ENCODE measurements around the gene KNDC1.

DNA sequence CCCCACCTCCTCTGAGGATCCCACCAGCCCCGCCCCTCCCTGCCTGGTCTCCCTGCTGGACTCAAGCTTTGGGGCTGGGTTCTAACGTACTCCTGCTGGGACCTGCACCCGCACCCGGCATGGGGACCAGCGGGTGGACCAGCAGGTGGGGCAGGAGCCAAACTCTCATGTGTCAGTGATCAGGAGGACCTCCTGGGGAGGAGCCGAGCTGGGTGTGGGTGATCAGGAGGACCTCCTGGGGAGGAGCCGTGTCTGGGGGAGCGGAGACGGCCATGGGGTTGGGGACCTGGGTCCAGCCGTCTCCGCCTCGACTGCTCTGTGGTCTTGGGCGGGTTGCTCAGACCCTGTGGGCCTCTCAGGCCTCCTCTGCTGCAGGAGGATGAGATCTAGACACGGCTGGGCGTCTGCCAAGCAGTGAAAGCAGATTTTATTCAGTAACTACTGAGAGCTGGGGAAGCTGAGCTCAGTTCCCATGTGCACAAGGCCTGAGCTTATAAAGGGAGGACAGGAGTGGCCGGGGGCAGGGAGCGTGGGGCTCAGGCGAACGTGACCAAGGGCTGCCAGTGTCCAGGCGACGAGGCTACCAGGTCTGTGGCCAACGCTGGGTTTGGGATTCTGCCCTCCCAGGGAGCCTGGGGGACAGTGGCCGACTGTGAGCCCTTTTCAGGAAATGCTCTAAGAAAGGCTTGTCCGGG, 36.3 kb downstream of the KNDC1 start:
- TF ChIP-seq, protein P1, sequence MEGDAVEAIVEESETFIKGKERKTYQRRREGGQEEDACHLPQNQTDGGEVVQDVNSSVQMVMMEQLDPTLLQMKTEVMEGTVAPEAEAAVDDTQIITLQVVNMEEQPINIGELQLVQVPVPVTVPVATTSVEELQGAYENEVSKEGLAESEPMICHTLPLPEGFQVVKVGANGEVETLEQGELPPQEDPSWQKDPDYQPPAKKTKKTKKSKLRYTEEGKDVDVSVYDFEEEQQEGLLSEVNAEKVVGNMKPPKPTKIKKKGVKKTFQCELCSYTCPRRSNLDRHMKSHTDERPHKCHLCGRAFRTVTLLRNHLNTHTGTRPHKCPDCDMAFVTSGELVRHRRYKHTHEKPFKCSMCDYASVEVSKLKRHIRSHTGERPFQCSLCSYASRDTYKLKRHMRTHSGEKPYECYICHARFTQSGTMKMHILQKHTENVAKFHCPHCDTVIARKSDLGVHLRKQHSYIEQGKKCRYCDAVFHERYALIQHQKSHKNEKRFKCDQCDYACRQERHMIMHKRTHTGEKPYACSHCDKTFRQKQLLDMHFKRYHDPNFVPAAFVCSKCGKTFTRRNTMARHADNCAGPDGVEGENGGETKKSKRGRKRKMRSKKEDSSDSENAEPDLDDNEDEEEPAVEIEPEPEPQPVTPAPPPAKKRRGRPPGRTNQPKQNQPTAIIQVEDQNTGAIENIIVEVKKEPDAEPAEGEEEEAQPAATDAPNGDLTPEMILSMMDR (IDR thresholded peaks at IDR 0.05; ENCODE audit: low read depth, low read length), result no peak
- TF ChIP-seq, protein P2, sequence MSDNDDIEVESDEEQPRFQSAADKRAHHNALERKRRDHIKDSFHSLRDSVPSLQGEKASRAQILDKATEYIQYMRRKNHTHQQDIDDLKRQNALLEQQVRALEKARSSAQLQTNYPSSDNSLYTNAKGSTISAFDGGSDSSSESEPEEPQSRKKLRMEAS (IDR thresholded peaks at IDR 0.05; ENCODE audit: low read depth, low read length), result no peak
- TF ChIP-seq POLR2A (IDR thresholded peaks at IDR 0.05; ENCODE audit: extremely low read depth, insufficient read length), result no peak
- TF ChIP-seq MYC (IDR thresholded peaks at IDR 0.05; ENCODE audit: low read depth, low read length), result no peak

All from NB4 (cell line).